Astrocyte (in vitro differentiated cells and primary cell): ENCODE results near the gene SAMHD1.

Source experiments
- CTCF ChIP-seq: IDR thresholded peaks from 2 replicates; pipeline ENCODE4 v1.5.1; 2011; ENCODE audit warnings: low read depth, mild to moderate bottlenecking, inconsistent platforms, low read length, moderate library complexity; ENCODE audit not compliant: insufficient read depth
- EZH2 ChIP-seq: IDR thresholded peaks from 2 replicates; pipeline ENCODE4 v1.6.1; 2012; ENCODE audit warnings: mild to moderate bottlenecking, low read length, inconsistent platforms; ENCODE audit not compliant: insufficient read depth

DNA sequence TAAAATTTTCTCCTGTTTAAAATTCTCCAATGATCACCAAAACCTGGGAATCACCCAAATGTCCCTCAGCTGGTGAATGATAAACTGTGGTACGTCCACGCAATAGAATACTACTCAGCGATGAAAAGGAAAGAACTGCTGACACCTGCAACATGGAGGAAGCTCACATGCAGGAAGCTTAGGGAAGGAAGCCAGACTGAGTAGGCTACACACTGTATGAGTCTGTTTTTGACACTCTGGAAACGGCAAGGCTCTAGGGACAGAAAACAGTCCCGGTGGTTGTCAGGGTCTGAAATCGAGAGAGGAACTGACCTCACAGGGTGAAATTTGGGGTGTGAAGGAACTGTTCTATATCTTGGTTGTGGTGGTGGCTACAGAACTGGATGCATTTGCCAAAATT is 100.7 kb downstream of the SAMHD1 start:
- TF ChIP-seq CTCF (no peak), EZH2 (no peak)
